IPS-20b (cell line): ENCODE measurements around the gene TULP1.

Experiments
- H3K27ac ChIP-seq: one replicate; pipeline ENCODE4 v1.5.1; 2013; ENCODE audit warnings: low read length
- H3K27me3 ChIP-seq: 2 replicates; pipeline ENCODE4 v1.6.1; 2013; ENCODE audit warnings: mild to moderate bottlenecking, low read length, inconsistent platforms; ENCODE audit not compliant: insufficient read depth
- H3K36me3 ChIP-seq: 2 replicates; pipeline ENCODE4 v1.6.1; 2013; ENCODE audit warnings: low read depth, mild to moderate bottlenecking, inconsistent platforms, low read length, moderate library complexity; ENCODE audit not compliant: insufficient read depth
- H3K4me1 ChIP-seq: 2 replicates; pipeline ENCODE4 v1.6.1; 2013; ENCODE audit warnings: mild to moderate bottlenecking, control low read depth, inconsistent platforms, low read length, moderate library complexity; ENCODE audit not compliant: insufficient read depth
- H3K4me3 ChIP-seq: 2 replicates; pipeline ENCODE4 v1.5.1; 2013; ENCODE audit warnings: mild to moderate bottlenecking, low read length, inconsistent platforms
- H3K9ac ChIP-seq: 2 replicates; pipeline ENCODE4 v1.6.1; 2013; ENCODE audit warnings: low read depth, mild to moderate bottlenecking, inconsistent platforms, low read length, moderate library complexity
- H3K9me3 ChIP-seq: 2 replicates; pipeline ENCODE4 v1.6.1; 2013; ENCODE audit warnings: mild to moderate bottlenecking, low read depth, low read length, inconsistent platforms; ENCODE audit not compliant: insufficient read depth

TULP1 gene

DNA sequence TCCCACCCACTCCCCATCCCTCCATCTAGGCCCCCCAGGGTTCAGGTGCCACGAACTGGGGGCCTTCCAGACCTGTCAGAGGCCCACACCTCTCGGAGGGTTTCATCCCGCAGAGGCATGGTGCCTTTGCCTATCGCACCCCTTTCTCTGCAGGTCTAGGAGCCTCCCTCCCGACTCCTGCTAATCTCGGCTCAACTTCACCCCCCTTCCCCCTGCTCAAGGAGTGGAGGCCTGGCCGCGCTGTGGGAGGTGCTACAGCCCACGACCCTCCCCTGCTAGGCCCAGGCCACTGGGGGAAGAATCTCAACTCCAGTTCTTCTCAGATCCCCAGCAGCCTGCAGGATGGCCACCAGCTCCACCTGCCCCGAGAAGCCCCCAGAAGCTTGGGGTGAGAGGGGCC lies at the start of gene TULP1:
Gene TULP1, minus strand, starts transcription at position 157 of the 400 bp plus-strand sequence. Its CDS starts 38 bp downstream, at position 119.
- no peaks in the 10 kb centered on the region for H3K36me3 ChIP-seq
- peaks cover 13% of the 10 kb centered on the region; the same call in 1 of the 2 replicates for H3K4me1 ChIP-seq
- H3K27ac ChIP-seq, result no peak within 1 kb of the TSS
- no peaks in the 10 kb centered on the region for H3K9me3 ChIP-seq
- H3K27me3 ChIP-seq, result peaks cover 16% of the 10 kb centered on the region
- H3K9ac ChIP-seq, result peak within 1 kb of the TSS; percentile 46; the same call in 1 of the 2 replicates
- peak within 1 kb of the TSS; percentile 53; the same call in 1 of the 2 replicates for H3K4me3 ChIP-seq

DNA sequence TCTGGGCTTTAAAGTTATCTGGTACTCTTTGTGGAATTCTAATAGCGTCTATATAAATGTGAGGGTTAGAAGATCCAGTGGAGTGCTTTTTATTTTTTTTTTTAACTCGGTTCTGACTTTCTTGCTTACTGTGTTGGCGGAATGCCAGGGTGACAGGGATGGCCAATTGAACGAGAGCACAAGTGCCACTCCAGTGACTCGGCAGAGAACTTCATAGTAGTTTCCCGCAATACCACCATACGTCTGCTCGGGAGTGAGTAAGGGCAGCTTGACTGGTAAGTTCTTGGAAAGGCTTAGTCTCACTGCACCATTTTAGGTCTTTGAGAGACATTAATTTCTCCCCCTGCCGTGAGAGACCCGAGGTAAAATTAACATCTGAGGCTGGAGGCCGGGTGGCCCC lies 49.4 kb upstream of the TULP1 start:
- no peaks in the 10 kb centered on the region for H3K36me3 ChIP-seq
- no peak overlapping the region for H3K9ac ChIP-seq
- no peak overlapping the region for H3K27ac ChIP-seq
- H3K4me3 ChIP-seq, result no peak overlapping the region
- peaks cover 9% of the 10 kb centered on the region; the same call in 1 of the 2 replicates for H3K9me3 ChIP-seq
- peaks cover 6% of the 10 kb centered on the region; the same call in 1 of the 2 replicates for H3K4me1 ChIP-seq
- H3K27me3 ChIP-seq, result no peaks in the 10 kb centered on the region

DNA sequence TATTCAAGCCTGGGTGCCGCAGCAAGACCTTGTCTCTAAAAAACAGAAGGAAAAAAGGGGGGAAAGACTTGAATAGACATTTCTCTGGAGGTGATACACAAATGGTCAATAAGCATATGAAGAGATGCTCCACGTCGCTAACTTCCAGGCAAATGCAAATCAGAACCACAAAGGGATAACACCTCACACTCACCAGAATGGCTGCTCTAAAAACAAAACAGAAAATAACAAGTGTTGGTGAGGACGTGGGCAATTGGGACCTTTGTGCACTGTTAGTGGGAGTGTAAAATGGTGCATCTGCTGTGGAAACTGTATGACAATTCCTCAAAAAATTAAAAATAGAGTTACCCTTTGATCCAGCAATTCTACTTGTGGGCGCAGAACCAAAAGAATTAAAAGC lies 48.4 kb upstream of the TULP1 start:
- Histone ChIP-seq H3K27ac (no peak overlapping the region), H3K9me3 (no peaks in the 10 kb centered on the region), H3K36me3 (no peaks in the 10 kb centered on the region), H3K4me1 (peaks cover 6% of the 10 kb centered on the region; the same call in 1 of the 2 replicates), H3K9ac (no peak overlapping the region), H3K27me3 (no peaks in the 10 kb centered on the region), H3K4me3 (no peak overlapping the region)

DNA sequence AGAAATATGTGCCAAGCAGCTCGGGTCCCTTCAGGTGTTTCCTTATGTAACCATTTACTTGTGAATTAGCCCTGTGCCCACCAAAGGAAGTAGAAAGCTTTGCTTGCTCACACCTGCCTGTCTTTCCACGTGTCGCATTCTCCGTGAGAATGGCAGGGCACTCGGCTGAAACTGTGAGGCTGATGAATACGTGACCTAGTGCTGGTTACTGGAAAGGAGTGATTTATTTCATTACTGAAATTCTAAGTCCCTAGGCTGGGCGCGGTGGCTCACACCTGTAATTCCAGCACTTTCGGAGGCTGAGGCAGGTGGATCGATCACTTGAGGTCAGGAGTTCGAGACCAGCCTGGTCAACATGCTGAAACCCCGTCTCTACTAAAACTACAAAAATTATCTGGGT lies 45.9 kb upstream of the TULP1 start:
- Histone ChIP-seq H3K4me1 (peaks cover 6% of the 10 kb centered on the region; the same call in 1 of the 2 replicates), H3K9me3 (no peaks in the 10 kb centered on the region), H3K4me3 (no peak overlapping the region), H3K27me3 (no peaks in the 10 kb centered on the region), H3K9ac (no peak overlapping the region), H3K27ac (no peak overlapping the region), H3K36me3 (no peaks in the 10 kb centered on the region)

DNA sequence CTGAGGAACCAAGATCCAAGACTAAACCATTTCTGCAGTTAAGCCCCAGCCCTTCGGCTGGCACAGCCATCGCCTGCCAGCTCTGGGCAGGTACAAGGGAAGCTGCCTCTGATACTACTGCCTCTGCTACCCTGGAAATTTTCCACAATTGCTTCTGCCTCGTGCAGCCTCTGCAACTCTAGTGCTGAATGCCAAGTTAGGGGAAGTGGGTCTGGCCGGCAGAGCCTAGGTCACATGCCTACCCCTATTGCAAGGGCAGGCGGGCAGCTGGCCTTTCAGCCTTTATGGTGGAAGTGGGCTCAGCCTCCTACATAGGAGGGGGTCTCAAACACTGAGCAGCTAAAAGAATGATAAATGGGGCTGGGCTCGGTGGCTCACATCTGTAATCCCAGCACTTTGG lies 44.5 kb upstream of the TULP1 start:
- H3K9me3 ChIP-seq, result no peaks in the 10 kb centered on the region
- no peaks in the 10 kb centered on the region for H3K36me3 ChIP-seq
- H3K4me3 ChIP-seq, result no peak overlapping the region
- no peak overlapping the region for H3K27ac ChIP-seq
- peaks cover 6% of the 10 kb centered on the region; the same call in 1 of the 2 replicates for H3K4me1 ChIP-seq
- no peak overlapping the region for H3K9ac ChIP-seq
- no peaks in the 10 kb centered on the region for H3K27me3 ChIP-seq

DNA sequence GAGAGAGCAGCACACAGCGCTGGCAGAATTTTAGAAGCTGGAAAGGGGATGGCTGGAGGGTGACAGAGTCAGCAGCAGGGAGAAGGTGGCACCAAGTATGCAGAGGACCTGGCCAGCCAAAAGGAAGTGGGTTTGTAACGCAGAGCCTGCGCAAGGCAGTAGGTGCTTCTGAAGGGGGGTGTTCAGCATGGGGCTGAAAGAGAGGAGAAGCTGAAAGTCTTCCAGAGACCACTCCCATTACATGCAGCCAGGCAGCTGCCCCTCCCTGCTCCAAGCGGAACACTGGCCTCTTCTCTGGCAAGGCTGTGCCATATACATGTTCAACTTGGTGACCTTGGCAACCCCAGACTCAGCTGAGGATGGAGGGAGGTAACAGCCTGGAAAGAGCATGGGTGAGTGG lies 42.1 kb upstream of the TULP1 start:
- H3K9ac ChIP-seq, result no peak overlapping the region
- H3K9me3 ChIP-seq, result no peaks in the 10 kb centered on the region
- H3K4me1 ChIP-seq, result no peaks in the 10 kb centered on the region
- no peaks in the 10 kb centered on the region for H3K36me3 ChIP-seq
- H3K4me3 ChIP-seq, result no peak overlapping the region
- no peak overlapping the region for H3K27ac ChIP-seq
- H3K27me3 ChIP-seq, result no peaks in the 10 kb centered on the region

DNA sequence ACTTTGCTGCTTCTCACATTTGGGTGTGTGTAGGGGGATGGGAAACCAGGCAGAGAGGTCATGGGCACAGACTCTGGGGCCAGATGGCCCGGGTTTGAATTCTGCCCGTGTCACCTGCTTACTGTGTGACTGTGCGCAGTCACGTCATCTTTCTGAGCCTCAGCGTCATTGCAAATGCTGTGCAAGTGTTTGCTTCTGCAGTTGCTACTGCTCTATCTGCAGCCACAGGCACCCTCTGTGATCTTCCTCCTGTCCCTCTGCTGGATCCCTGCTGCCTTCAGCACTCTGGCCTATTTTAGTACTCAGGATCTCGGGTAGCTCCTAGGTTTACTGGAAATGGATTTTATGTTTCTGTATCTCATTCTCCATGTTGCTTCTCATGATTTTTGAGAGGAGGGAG lies 40.6 kb upstream of the TULP1 start:
- Histone ChIP-seq H3K4me1 (no peaks in the 10 kb centered on the region), H3K27me3 (no peaks in the 10 kb centered on the region), H3K9me3 (no peaks in the 10 kb centered on the region), H3K36me3 (no peaks in the 10 kb centered on the region), H3K9ac (no peak overlapping the region), H3K27ac (no peak overlapping the region), H3K4me3 (no peak overlapping the region)

DNA sequence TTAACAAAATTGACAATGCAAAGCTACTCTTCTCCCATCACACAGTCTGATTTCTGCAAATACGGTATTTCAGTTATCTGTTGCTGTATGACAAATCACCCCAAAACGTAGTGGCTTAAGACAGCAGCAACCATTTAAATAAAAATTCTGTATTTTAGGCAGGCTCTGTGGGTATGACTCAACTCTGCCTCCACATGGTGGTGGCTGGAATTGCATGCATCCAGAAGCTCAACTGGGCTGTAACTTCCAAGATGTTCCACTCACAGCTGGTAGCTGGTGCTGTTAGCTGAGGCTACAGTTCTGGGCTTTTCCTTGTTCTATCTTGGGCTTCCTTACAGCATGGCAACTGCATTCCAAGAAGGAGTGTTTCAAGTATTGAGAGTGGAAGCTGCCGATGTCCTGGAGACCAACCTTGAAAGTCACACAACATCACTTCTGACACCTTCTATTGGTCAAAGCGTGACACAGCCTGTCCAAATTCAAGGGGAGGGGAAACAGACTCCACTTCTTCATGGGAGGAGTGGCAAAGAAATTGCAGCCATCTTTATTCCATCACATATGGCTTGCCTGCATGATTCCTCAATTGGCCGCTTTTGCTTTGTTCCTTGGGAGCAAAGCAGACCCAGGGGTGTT lies 39.7 kb upstream of the TULP1 start:
- Histone ChIP-seq H3K4me3 (no peak overlapping the region), H3K27me3 (no peaks in the 10 kb centered on the region), H3K9me3 (no peaks in the 10 kb centered on the region), H3K36me3 (no peaks in the 10 kb centered on the region), H3K27ac (no peak overlapping the region), H3K4me1 (no peaks in the 10 kb centered on the region), H3K9ac (no peak overlapping the region)

DNA sequence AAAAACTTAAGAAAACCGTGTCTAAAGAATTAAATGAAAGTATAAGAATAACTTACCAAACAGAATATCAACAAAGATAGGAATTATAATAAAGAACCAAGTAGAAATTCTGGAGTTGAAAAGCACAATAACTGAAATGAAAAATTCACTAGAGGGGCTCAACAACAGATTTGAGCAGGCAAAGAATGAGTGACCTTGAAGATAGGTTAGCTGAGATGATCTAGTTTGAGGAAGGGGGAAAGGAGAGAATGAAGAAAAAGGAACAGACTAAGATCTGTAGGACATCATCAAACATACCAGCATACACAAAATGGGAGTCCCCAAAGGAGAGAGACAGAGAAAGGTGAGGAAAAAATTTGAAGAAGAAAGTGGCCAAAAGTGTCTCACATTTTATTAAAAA lies 37.7 kb upstream of the TULP1 start:
- no peaks in the 10 kb centered on the region for H3K4me1 ChIP-seq
- H3K27ac ChIP-seq, result no peak overlapping the region
- H3K9me3 ChIP-seq, result no peaks in the 10 kb centered on the region
- H3K36me3 ChIP-seq, result no peaks in the 10 kb centered on the region
- H3K4me3 ChIP-seq, result no peak overlapping the region
- H3K9ac ChIP-seq, result no peak overlapping the region
- no peaks in the 10 kb centered on the region for H3K27me3 ChIP-seq

DNA sequence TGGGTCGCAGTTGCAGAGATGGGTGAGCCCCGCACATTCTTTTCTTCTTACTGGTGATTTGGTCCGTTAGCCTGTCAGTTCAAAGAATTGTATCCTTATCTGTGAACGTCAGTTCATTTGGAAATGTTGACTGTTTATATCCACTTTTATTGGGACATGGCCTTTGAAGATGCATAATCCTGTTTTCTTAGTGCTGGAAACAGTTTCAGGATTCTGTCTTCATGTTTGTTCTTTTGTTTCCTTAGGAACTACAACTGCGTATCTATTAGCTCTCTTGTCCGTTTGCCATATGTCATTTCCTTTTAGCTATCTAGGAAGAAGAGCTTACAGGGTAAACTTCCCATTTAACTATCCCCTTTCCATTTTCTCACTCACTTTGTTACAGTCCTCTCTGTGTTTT lies 35.0 kb upstream of the TULP1 start:
- H3K4me1 ChIP-seq, result peaks cover 3% of the 10 kb centered on the region; the same call in 1 of the 2 replicates
- H3K4me3 ChIP-seq, result no peak overlapping the region
- no peaks in the 10 kb centered on the region for H3K27me3 ChIP-seq
- no peak overlapping the region for H3K27ac ChIP-seq
- H3K9ac ChIP-seq, result no peak overlapping the region
- H3K9me3 ChIP-seq, result no peaks in the 10 kb centered on the region
- no peaks in the 10 kb centered on the region for H3K36me3 ChIP-seq

DNA sequence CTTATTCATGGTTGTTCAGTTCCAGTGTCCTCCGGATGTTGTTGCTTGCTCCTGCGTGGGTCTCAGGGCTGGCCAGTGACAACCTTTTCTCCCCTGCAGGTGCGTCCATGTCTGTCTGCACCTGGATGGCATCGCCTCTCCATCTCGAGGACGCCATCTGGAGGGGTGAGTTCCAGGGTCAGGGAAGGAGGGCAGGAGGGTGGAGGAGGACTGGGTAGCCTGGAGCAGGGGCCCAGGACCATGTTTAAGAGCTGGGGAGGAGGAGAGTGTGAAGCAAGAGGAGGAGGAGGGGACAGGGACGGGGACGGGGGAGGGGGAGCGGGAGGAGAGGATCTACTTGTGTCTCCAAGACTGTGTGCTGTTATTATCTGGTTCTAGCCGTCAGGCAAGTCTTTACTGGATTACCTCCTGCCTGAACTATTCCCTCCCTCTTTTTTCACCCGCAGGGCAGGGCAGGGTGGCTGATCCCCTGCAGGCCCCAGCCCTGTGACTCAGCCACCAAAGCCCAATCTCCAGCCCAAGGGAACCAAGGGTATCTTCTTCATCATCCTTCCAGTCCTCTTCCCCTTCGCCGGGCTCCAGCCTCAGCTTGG lies 32.2 kb upstream of the TULP1 start:
- Histone ChIP-seq H3K36me3 (no peaks in the 10 kb centered on the region), H3K4me1 (peaks cover 3% of the 10 kb centered on the region; the same call in 1 of the 2 replicates), H3K27me3 (no peaks in the 10 kb centered on the region)

DNA sequence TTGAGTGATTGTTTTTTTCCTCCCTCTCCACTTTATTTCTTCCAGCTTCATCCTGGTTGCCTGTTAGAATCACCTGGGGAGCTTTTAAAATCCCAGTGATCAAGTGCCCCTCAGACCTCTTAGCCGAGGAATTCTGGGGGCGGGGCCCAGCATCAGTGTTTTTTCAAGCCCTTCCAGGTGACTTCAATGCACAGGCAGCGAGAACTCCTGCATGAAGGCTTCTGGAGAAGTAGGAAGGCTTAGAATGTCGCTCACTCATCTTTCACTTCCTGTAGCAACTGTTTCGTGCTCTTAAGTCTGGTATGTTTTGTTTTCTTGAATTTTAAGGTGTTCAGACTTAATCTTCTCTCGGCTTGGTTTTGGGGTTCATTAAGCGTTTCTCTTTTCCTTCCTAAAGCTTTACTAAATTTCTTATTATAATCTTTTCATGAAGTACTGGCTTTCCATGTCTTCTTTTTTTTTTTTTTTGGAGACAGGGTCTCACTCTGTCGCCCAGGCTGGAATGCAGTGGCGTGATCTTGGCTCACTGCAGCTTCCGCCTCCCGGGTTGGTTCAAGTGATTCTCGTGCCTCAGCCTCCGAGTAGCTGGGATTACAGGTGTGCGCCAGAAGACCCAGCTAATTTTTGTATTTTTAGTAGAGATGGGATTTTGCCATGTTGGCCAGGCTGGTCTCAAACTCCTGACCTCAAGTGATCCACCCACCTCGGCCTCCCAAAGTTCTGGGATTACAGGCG lies 30.9 kb upstream of the TULP1 start:
- H3K27me3 ChIP-seq, result no peaks in the 10 kb centered on the region
- H3K36me3 ChIP-seq, result no peaks in the 10 kb centered on the region
- H3K4me1 ChIP-seq, result peaks cover 3% of the 10 kb centered on the region; the same call in 1 of the 2 replicates
- H3K4me3 ChIP-seq, result no peak overlapping the region
- H3K27ac ChIP-seq, result no peak overlapping the region
- no peak overlapping the region for H3K9ac ChIP-seq
- H3K9me3 ChIP-seq, result no peaks in the 10 kb centered on the region

More for the DNA sequence above, 32.2 kb upstream of the TULP1 start:
- no peak overlapping the region for H3K4me3 ChIP-seq
- H3K9ac ChIP-seq, result no peak overlapping the region
- H3K27ac ChIP-seq, result no peak overlapping the region
- no peaks in the 10 kb centered on the region for H3K9me3 ChIP-seq
